Choroid plexus epithelial cell (primary cell): ENCODE measurements around the gene USP12.

Source experiments
- DNase-seq: peaks from one replicate; pipeline ENCODE4 v3.0.0-alpha.2; 2010; ENCODE audit warnings: low read depth
- H3K4me3 ChIP-seq: 2 replicates; pipeline ENCODE4 v1.5.1; 2011; ENCODE audit warnings: low read depth, mild to moderate bottlenecking, control low read depth, low read length, moderate library complexity
- CTCF ChIP-seq: conservative IDR thresholded peaks from 2 replicates; pipeline ENCODE4 v1.5.1; 2011; ENCODE audit warnings: low read depth, mild to moderate bottlenecking, control low read depth, inconsistent platforms, low read length, moderate library complexity

The USP12 gene

GRCh38 chr13:27018882-27019281, 152.7 kb downstream of the USP12 start:
- no peak for DNase-seq
- TF ChIP-seq CTCF, result no peak
- no peak overlapping the region for H3K4me3 ChIP-seq

- no peak overlapping the region for H3K4me3 ChIP-seq
- no peak for DNase-seq
- no peak for TF ChIP-seq CTCF
Observed at GRCh38 chr13:27018344-27018861, 153.2 kb downstream of the USP12 start.

- TF ChIP-seq CTCF, result no peak
- H3K4me3 ChIP-seq, result no peak overlapping the region
- DNase-seq, result no peak
Observed at GRCh38 chr13:27016875-27017274, 154.7 kb downstream of the USP12 start.
